Embryonic facial prominence (tissue), 1 donor: ENCODE measurements around the gene ANKRD65.
"Not testable (repeated sequence)": the region's sequence is repeated elsewhere in the genome, so short reads cannot be mapped to it uniquely, and the experiment has no call there.

Experiments used
- DNase-seq: peaks from one replicate; pipeline ENCODE4 v3.0.0-alpha.2; 2016; ENCODE audit errors: extremely low spot score

ANKRD65 gene

DNA sequence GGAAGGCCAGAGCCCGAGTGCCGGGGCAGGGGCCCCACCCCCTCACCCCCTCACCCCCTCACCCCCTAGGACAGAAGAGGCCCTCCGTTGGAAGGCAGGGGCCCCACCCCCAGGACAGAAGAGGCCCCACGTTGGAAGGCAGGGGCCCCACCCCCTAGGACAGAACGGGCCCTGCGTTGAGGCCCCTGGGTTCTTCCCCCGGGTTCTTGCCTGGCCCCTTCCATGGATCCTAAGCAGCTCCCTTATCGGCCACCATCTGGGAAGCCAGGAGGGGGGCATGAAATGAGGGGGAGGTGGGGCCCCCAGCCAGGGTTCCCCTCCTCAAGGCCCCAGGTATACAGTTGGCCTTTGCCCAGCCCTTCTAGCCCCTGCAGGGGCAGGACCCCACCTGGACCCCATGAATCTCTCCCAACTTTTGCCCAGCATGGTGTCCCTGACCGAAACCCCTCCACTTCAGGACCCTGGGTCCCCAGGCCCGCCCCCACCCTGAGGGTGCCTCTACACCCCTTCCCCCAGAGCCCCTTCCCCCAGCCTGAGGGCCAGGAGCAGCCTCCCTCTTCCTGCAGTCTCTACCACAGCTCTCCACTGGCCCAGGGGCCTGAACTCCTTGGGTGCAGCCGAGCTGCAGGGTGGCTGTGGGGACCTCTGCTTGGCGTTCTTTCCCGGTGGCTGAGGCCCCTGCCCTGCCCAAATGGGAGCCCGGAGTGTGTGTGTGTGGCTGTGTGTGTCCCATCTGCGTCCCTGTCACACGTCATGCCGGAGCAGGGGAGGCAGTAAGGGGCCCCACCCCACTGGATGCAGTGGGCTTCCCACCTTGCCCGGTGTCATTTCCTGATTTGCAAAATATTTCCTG lies 10.1 kb upstream of the ANKRD65 start:
- DNase-seq, result no peak

DNA sequence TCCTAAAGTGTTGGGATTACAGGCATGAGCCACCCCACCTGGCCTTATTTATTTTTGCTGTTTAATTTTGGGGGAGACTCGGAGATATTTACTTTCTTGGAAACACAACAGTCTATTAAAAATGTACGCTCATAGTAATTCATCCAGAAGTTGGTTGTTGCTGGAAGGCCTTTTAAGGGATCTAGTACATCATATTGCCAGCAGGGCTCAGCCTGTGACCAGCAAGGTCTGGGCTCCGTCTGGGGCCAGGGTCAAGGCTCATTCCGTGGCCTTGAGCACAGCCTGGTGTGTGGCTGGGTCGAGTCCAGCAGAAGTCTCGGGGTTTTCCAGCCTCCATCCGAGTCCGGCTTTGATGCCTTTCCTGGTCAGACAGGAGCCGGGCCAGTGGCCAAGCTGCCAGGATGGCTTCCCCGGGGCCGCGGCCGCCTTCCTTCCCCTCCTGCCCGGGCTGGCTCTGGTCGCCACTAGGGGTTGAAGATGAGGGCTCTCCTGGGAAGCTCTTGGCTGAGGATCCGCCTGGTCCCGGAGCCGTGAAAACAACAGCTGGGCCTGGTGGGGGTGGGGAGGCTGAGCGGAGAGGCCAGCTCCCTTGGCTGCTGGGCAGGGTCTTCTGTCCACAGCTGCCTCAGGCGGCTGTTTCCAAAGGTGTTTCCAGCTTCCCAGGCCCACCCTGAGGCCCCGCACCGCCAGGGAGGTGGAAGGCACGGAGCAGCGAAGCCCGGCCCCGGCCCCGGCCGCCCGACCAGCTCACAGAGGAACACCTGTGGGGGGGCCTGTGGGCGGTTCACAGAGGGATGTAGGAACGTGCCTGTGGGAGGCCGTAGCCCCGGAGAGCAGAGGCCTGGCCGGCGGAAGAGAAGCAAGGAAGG lies 9.3 kb upstream of the ANKRD65 start:
- no peak for DNase-seq

DNA sequence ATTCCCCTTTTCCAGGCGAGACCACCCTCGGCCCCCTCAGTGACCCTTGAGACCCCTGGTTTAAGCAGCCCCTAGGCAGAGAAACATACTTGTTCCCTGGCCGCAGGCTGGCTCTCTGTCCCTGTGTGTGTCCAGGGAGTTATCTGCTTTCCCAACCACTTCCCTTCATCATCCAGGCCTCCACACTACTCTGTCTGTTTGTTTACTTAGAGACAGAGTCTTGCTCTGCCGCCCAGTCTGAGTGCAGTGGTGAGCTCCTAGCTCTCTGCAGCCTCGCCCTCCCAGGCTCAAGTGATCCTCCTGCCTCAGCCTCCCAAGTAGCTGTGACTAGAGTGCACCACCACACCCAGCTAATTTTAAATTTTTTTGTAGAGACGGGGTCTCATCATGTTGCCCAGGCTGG lies 8.6 kb upstream of the ANKRD65 start:
- DNase-seq, result no peak

DNA sequence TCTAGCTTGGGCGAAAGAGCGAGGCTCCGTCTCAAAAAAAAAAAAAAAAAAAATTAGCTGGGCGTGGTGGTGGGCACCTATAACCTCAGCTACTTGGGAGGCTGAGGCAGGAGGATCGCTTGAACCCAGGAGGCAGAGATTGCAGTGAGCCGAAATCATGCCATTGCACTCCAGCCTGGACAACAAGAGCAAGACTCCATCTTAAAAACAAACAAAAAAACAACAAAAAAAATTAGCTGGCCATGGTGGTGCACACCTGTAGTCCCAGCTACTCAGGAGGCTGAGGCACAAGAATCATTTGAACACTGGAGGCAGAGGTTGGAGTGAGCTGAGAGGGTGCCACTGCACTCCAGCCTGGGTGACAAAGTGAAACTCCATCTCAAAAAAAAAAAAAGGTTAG lies 7.9 kb upstream of the ANKRD65 start:
- not testable (repeated sequence) for DNase-seq

DNA sequence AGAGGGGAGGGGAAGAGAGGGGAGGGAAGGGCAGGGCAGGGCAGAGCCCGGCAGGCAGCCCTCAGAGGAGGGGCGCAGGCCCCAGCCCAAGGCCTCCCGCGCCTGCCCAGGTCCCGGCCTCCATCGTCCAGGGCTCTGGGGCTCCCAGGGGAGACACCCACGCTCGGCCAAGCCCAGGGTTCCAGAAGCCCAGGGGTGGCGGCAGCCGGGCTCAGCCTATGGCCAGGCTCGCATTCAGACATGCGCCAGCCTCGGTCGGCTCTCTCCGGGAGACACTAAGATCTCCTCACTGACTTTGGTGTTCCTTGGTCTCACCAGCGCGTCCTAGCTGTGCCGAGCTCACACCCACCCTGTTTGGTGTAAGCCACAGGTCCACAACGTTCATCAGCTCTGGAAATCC lies 7.1 kb upstream of the ANKRD65 start:
- DNase-seq, result no peak

DNA sequence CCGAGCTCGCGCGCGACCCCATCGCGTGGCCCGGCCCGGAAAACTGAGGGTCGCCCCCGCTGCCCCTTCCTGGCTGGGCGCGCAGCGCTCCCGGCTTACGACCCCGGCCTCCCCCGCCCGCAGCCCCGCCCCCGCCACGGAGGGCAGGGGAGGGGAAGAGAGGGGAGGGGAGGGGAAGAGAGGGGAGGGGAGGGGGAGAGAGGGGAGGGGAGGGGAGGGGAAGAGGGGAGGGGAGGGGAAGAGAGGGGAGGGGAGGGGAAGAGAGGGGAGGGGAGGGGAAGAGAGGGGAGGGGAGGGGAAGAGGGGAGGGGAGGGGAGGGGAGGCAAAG lies 6.7 kb upstream of the ANKRD65 start:
- DNase-seq, result no peak

DNA sequence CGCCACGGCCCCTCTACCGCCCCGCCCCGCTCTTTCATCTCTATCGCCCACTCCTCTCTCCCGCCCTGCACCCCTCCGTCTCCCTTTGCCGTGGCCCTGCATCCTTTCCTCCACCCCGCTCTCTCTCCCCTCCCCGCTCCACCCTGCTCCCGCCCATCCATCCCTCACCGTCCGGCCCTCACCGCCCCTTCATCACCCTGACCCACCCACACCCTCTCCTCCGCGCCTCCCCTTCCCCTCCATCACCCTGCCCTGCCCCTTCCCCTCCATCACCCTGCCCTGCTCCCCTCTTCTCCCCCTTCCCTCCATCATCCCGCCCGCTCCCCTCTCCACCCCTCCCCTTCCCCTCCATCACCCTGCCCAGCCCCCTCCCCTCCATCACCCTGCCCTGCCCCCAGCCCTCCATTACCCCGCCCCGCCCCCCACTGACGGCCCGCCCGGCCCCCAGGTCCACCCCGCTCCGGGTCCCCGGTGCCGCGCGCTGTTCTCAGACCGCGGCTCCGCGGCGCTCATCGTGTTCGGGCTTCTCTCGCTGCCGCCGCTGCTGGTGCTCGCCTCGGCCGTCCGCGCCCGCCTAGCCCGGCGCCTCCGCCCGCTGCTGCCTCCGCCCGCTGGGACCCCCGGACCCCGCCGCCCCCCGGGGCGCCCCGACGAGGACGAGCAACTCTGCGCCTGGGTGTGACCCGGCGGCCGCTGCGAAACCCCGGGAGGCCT lies 6.2 kb upstream of the ANKRD65 start:
- DNase-seq, result no peak

DNA sequence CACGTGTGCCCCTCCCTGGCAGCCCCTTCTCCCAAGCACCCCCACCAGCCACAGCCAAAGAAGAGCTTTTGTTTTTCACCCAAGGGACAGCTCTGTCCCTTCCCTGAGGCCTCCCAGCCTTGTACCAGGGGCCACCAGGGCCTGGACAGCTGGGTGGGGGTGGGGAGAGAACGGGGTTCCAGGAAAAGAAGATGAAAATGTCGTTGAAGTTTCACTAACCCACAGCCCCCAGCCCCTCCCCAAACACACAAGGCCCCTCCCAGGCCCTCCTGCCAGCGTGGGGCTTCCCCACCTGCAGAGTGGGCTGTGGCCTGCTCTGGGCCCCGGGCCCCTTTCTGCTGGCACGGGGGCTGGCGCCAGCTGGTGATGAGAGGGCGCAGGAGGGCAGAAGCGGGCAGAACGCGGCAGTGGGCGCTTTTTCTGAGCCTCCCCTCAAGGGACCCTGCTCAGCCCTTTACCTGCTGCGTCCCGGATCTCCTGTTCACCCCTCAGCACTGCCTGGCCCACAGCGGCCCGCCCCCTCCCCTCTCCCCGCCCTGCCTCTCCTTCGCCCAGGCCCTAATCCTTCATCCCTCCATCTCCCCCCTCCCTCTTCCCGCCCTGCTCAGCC lies 5.5 kb upstream of the ANKRD65 start:
- DNase-seq, result no peak

DNA sequence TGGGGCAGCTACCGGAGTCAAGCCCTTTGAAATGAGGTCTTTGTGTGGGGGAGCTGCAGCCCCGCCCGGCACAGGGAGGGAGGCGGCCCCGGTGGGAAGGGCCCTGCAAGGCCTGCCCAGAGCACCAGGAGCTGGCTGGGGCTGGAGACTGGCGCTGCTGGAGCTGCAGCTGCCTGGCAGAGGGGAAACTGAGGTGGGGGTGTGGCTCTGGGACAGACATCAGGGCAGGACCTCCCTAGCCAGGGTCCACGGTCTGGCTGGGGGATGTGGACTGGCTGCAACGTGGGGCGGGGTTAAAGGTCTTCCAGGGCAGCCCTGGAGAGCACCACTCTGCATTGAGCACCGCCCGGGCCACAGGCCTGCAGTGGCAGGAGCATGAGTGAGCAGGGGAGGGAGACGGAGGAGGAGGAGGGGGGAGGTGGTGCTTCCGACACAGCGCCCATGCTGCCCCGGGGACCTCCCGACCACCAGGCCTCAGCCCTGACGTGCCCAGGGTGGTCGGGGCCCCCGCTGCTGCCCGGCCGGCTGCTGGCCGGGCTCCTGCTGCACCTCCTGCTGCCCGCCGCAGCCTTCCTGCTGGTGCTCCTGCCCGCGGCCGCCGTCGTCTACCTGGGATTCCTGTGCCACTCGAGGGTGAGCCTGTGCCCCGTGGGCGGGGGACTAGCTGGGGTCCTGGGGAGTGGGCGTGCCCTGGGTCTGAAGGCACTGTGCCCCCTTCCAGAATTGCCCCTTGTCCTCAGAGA lies 4.8 kb upstream of the ANKRD65 start:
- DNase-seq, result no peak

DNA sequence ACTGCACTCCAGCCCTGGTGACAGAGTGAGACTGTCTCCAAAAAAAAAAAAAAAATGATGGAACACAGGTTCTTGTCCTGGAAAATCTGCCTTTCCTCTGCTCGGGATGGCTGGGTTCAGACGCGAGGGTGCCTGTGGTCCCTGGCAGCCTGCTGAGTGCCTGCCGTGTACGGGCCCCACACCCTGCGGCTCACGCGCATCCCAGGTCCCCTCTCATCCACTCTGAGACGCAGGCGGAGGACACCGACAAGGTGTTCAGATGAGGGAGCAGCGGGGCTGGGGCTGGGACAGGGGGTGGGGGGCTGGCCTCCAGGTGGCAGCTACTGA lies 4.3 kb upstream of the ANKRD65 start:
- no peak for DNase-seq

DNA sequence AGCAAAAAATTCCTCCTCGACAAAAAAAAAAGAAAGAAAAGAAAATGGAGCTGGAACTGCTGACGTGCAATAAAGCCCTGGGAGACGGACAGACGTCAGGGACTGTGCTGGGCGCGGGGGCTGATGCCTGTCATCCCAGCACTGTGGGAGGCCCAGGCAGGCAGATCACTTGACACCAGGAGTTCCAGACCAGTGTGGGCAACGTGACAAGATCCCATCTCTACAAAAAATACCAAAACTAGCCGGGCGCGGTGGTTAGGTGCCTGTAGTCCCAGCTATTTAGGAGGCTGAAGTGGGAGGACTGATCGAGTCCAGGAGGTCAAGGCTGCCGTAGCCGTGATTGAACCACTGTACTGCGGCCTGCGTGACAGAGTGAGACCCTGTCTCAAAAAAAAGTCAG lies 3.6 kb upstream of the ANKRD65 start:
- DNase-seq, result no peak

DNA sequence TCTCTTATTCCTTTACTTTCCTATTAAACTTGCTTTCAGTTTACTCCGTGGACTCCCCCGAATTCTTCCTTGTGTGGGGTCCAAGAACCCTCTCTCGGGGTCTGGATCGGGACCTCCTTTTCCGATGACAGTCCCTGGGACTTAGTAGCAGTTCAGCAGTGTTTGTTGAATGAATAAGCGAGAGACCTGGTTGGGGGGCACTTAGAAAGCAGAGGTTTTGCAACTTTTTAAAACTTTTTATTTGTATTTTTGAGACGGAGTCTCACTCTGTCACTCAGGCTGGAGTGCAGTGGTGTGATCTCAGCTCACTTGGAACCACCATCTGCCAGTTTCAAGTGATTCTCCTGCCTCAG lies 2.1 kb upstream of the ANKRD65 start:
- no peak for DNase-seq

DNA sequence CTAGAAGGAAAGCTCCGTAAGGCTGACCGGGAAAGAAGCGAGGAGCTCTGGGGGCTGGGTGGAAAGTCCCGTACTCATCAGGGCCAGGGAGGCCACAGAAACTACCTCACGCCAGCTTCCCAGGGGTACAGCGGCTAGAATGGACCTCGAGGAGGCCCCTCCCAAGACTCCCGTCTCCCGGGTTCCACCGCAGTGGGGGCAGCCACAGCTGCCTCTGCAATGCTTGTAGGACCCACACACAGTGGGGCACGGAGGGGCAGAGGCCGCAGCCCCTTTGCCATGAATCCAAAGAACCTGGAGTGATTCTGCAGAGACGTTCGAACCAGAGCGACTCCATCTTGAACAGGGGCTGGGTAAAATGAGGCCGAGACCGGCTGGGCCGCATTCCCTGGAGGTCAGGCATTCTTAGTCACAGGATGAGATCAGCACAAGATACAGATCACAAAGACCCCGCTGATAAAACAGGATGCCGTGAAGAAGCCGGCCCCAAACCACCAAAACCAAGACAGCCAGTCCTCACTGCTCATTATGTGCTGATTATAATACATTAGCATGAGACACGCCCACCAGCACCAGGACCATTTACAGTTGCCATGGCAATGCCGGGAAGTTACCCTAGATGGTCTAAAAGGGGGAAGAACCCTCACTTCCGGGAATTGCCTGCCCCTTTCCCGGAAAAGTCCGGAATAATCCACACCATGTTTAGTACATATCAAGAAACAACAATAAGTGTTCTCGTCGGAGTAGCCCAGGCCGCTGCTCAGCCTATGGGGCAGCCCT lies 1.6 kb upstream of the ANKRD65 start:
- no peak for DNase-seq

DNA sequence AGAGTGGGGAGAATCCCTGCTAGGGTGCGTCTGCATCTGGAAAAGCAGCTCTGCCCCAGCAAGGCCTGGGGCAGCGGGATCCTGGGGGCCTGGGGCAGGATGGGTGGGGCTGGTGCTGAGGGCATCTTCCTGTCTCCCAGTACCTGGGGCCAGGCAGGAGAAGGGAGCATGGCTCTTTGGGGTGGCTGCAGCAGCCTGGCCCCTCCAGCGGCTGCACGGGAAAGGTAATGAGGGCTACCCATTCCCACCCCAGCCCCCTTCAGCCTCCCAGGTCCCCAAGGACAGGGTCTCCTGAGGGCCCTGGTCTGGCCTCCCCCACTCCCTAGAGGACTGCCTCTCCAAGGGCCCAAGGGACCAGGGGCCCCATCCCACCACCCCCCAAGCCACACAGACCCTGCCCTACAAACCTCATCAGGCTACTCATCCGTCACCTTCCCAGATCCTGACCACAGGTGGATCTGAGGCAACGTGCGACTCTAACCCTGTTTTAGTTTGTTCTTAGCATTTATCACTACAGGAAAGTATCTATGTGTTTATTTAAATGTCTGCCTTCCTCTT lies 910 bp upstream of the ANKRD65 start:
- no peak for DNase-seq

DNA sequence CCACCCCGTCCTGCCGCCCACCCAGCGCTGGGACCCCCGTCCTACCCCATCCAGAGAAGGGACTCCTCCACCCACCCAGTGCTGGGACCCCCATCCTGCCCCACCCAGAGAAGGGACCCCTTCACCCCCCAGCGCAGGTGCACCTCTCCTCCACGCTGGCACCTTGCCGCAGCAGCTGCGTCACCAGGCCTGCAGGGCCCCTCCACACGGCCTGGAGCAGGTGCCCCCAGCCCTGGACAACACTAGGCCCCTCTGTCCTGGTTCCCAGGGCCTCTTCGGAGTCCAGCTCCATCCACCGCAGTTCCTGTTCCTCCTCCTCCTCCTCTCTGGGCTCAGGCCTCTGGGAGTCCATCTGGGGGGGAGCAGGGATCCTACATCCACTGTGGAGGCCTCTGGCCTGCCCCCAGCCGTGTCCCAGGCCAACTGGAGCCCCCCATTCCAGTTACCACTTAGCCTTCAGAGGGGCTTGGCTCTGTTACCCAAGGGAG lies 378 bp downstream of the ANKRD65 start:
- DNase-seq, result no peak

DNA sequence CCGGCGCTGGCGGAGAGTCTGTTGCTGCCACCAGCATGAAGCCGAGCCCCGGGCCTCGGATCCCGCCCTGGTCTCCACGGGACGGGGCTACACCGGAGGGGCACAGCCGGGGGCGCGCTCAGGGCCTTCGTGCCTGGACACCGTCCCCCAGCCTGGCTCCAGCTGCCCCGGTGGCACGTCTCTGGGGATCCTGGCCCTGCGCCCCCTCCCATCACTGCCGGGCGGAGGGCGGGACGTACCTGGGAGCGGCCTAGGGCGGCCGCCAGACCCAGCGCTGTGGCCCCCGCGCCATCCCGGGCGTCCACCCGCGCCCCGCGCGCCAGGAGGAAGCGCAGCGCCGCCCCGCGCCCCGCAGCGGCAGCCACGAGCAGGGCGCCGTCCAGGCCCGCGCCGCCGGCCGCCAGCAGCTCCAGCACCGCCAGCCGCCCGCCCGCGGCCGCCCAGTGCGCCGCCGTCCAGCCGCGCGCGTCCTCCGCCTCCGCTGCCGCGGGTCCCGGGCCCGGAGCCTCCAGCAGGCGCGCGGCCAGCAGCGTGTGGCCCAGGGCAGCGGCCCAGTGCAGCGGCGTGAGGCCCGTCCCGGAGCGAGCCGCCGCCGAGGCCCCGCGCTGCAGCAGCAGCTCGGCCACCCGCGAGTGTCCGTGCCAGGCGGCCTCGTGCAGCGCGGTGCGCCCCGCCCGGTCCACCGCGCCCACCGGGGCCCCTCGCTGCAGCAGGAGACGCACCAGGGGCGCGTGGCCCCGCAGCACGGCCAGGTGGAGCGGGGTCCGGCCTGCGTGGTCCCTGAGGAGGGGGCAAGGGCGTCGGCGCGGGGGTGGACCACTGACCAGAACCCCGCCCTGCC lies 1.0 kb downstream of the ANKRD65 start:
- no peak for DNase-seq

DNA sequence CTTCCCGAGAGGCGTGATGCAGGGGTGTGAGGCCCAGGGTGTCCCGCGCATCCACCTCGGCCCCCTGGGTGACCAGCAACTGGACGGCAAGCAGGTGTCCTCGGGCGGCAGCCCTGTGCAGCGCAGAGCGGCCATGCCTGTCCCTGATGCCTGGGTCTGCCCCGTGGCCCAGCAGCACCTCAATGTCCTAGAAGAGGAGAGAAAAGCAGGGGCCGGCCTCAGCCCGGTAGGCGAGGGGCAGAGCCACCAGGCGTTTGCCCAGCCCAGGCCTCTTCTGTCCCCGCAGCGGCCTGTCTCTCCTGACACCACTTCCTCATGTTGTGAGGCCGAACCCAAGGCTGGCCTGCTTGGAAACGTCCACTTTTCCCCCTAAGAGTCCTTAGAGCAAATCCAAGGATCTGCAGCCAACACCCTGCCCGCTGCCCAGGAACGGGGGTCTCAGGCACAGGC lies 1.7 kb downstream of the ANKRD65 start:
- no peak for DNase-seq

DNA sequence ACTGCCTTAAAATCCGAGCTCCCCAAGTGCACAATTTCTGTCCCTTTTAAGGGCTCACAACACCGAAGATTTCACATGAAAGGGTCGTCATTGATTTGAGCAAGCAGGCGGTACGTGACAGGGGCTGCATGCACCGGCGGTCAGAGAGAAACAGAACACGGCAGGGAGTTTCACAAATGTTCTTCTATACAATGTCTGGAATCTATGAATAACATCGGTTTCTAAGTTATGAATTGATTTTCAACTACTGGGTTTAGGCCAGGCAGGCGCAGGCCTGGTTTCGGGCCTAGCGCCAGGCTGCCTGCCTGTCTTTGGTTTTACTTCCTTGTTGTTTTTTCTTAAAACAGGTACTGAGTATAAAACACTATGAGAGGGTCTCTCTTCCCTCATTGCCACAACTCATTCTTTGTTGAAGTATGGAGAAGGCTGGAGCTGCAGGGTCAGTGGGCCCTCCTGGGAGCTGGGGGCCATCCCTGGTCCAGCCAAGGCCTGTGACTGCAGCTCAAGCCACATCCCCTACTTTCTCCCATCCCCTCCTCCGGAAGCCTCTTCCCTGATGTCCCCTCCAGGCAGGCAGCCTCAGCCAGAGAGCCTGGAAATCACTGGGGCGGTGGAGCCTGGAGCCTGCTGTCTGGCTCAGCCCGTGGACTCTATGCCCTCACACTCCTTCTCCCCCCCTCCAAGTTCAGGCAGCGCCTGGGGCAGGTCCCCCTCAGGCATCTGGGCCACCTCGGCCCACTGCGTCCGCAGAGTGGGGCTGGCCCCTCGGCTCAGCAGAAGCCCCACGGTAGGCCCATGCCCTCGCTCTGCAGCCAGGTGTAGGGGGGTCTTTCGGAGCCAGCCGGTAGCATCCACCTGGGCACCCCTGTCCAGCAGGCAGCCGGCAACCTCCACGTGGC lies 2.4 kb downstream of the ANKRD65 start:
- DNase-seq, result no peak
